HG03066 (cell line): ENCODE results near the gene DBP.
"Not testable (repeated sequence)": the region's sequence is repeated elsewhere in the genome, so short reads cannot be mapped to it uniquely, and the experiment has no call there.

ENCODE experiments used
- ATAC-seq: cut with Tn5 transposase; IDR thresholded peaks from one replicate; pipeline ENCODE4 v1.9.1; 2021; ENCODE audit warnings: low read depth; ENCODE audit not compliant: unreplicated experiment

DBP gene

GRCh38 chr19:48636859-48637448 lies at the start of gene DBP:
Gene DBP (minus strand): TSS chr19:48637379. CDS start chr19:48636994, 385 bp downstream.
- no peak for ATAC-seq

- not testable (repeated sequence) for ATAC-seq
Measured at GRCh38 chr19:48686637-48687036, 49.5 kb upstream of the DBP start.

GRCh38 chr19:48686088-48686487 lies 48.9 kb upstream of the DBP start:
- no peak for ATAC-seq

GRCh38 chr19:48685583-48685982 lies 48.4 kb upstream of the DBP start:
- no peak for ATAC-seq

GRCh38 chr19:48683349-48683748 lies 46.2 kb upstream of the DBP start:
- ATAC-seq: no peak

DNA sequence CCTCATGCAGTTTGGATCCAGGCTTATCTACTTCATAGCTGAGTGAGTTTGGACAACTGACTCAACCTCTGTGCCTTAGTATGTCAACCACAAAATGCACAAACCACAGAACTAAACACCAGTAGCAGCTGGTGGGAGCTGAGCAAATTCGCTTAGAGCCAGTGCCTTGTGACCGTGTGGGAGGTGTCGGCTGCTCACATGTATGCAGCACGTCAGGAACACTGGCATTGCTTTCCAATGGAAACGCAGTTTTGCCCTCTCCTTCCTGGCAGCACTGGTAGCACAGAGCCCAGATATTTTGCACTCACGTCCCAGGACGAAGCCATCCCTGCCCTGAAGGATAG lies 43.9 kb upstream of the DBP start:
- no peak for ATAC-seq

GRCh38 chr19:48680436-48681126 lies 43.4 kb upstream of the DBP start:
- no peak for ATAC-seq

DNA sequence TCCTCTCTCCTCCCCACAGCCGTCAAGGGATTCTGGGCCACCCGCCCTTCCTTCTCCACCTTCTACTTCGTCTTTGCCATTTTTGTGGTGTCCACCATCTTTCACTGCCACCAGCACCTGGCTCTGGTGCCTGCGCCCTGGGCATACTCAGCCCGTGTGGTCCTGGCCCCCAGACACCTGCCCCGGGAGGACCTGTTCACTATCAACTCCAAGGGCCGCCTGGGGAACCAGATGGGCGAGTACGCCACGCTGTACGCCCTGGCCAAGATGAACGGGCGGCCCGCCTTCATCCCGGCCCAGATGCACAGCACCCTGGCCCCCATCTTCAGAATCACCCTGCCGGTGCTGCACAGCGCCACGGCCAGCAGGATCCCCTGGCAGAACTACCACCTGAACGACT lies 42.8 kb upstream of the DBP start:
- ATAC-seq: not testable (repeated sequence)

DNA sequence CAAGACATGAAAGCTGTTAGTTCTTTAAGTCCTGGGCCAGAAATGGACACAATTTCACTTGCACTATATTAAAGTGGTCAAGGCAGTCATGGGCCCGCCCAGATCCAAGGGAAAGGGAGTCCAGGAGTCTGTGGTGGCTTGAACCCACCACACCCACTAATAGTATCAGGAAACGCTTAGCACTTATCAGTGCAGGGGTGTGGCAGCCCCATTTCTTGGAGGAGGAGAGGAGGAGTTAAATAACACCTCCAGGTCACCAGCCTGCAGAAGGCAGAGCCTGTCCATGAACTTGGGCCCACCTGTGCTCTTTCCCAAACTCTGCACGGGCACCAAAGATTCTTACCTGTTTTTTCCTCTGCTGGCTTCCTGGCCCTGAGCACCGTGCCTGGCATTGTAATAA lies 41.0 kb upstream of the DBP start:
- ATAC-seq: no peak

GRCh38 chr19:48676887-48677286 lies 39.7 kb upstream of the DBP start:
- no peak for ATAC-seq

GRCh38 chr19:48676487-48676886 lies 39.3 kb upstream of the DBP start:
- no peak for ATAC-seq

DNA sequence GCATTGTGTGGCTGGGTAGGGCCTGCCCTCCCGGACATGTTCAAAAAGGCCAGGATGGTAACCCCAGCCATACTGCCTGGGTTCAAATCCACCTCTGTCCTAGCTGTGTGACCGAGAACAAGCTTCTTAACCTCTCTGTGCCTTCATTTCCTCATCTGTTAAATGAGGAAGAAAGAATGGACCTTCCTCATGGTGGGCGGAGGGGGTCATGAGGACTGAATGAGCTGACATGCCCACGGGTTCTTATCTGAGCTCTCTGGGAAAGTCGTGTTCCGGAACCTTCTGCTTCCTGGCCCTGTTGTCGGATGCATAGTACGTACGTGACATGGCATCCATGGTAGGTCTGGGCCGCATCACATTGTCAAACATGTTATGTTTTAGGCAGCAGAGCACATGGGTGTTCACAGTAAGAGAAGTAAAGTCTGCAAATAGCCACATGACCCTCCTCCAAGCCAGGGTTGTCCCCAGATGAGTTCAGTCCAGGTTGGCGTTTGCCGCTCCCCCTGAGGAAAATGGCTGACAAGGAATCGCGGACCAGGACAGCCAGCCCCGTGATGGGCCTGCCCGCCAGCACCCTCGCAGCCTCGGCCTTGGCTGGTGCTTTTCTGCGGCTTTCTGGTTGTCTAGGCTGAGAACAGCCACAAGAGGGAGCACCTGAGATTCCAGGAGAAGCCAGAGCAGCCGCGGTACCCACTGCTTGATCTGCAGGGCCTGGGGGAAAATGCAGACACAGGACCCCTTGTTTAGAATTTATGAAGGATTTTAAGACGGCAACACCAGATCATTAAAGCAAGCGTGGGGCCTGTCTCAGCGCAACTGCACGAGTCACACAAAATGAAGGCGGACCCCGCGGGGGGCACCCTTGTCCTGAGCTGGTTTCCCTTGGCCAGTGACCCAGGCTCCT lies 38.0 kb upstream of the DBP start:
- ATAC-seq: no peak

DNA sequence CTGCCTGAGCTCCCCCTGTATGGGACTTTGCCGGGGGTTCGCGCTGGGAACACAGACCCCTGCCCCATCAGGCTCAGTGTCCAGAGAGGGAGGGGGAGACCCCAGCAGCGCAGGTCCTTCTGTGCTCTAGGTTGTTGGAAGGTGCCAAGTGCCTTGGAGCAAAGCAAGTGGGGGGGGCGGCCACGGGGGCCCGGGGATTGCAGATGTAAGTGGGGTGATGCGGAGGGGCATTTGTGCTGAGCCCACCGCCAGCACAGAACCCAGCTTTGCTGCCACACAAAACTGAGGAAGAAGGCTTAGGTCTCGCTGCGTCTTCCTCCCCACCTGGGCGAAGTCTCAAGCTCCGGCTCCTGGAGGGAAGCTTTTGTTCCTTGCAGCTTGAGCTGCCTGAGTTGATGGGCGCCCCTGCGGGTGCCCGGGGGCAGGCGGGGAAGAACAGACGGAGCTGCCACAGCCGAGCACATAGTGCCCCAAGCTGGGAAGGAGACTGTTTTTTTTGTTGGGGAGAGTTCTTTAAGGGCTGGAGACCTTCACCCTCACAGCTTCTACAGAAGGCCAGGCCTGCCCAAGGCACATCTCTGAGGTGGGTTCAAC lies 37.1 kb upstream of the DBP start:
- no peak for ATAC-seq

GRCh38 chr19:48673436-48674100 lies 36.4 kb upstream of the DBP start:
- no peak for ATAC-seq

DNA sequence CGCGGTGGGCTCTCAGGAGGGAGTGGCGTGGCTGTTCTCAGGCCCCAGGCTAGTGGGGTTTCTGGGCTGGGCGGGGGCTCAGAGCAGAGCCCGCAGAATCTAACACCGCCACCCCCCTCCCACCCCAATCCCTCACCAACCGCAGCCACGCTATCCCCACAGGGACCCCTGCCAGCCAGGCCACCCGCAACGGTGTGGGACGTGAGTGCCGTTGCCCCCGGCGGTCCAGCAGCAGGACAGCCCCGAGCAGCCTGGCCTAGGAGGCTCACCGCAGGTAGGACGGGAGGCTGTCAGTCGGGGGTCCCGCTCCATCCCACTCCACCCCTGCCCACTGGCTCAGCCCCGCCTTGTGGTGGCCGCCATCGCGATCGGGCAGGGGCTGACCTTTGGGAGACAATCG lies 35.8 kb upstream of the DBP start, which contains the start of gene NTN5:
NTN5 (minus strand) TSS at position 24 of the 400 bp plus-strand sequence. CDS start 2,031 bp downstream, outside the sequence.
- ATAC-seq: no peak

GRCh38 chr19:48671446-48671995 lies 34.3 kb upstream of the DBP start:
- no peak for ATAC-seq

DNA sequence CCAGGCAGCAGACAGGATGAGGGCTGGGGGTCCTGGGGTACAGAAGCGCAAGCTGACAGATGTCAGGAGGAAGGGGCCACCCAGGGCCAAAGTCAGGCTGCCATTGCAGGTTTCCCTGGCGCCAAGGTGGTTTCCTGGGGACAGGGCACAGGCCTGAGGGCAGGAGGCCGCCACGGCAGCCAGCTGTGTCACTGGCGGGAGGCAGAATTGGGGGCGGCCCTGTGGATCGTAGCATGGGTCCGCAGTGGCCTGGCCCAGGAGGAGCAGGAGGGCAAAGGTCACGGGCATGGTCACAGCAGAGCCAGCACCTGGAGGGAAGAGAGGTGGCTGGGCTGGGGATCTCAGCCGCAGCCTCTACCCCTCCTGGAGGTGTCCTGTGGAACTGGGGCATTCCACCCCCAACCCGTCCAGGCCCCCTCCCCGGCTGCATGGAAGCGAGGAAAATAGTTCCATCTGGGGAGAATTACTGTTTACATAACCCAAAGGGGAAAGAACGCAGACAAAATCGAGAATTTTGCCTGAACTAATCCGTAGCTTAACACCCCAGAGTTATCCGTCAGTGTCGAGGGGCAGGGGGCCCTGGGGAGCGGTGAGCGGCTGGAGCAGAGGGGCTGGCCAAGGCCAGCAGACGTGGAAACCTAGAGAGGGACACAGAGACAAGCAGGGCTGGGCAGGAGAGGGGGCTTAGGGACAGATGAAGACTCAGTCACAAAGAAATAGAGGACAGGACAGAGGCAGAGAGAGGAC lies 33.7 kb upstream of the DBP start:
- no peak for ATAC-seq

GRCh38 chr19:48669903-48670668 lies 32.9 kb upstream of the DBP start:
- ATAC-seq: no peak

- ATAC-seq: no peak
Measured at GRCh38 chr19:48668761-48669160, 31.6 kb upstream of the DBP start.
